ENCODE results near the gene ZNF277.

ZNF277 gene

GRCh38 chr7:112195717-112196116, 10.8 kb upstream of the ZNF277 start:
- DNase-seq, result no peak
- H3K9me3 ChIP-seq (ENCODE audit: control extremely low read depth in 1 of 5, control insufficient read depth in 4 of 5, insufficient read depth in 2 of 5, low read depth in 1 of 5, low read length in 4 of 5), result no peaks in the 10 kb centered on the region
- H3K36me3 ChIP-seq (ENCODE audit: control insufficient read depth in 4 of 4, insufficient read depth in 4 of 4, low read length in 3 of 4), result no peaks in the 10 kb centered on the region
- CTCF ChIA-PET, result interaction anchor here (1.5 kb wide), 1 partner anchor 8 kb away, joined by 3 read pairs; no protein-coding TSS in a partner anchor
- no peak overlapping the region for H3K4me3 ChIP-seq (ENCODE audit: control insufficient read depth in 1 of 7, extremely low read depth in 1 of 7, insufficient read depth in 4 of 7, low read depth in 2 of 7, low read length in 6 of 7)
- POLR2A ChIA-PET, result no interaction called here
- no peaks in the 10 kb centered on the region for H3K4me1 ChIP-seq (ENCODE audit: control extremely low read depth in 1 of 4, control insufficient read depth in 4 of 4, insufficient read depth in 4 of 4, low read length in 3 of 4)
- H3K27me3 ChIP-seq (replicated peaks in 2 of 5; ENCODE audit: control insufficient read depth in 4 of 5, insufficient read depth in 5 of 5, low read length in 4 of 5), result no peaks in the 10 kb centered on the region
- WGBS (ENCODE audit: insufficient coverage), result 83% methylated on average over 1 of the region's 5 CpGs
- H3K27ac ChIP-seq (ENCODE audit: insufficient read depth in 1 of 2, low read depth in 1 of 2, low read length in 2 of 2, poor library complexity in 1 of 2, severe bottlenecking in 2 of 2), result no peak overlapping the region

GRCh38 chr7:112197322-112197721, 9.2 kb upstream of the ZNF277 start:
- DNase-seq, result no peak
- 100% methylated on average over 4 of the region's 6 CpGs for WGBS (ENCODE audit: insufficient coverage)
- H3K36me3 ChIP-seq (ENCODE audit: control insufficient read depth in 4 of 4, insufficient read depth in 4 of 4, low read length in 3 of 4), result no peaks in the 10 kb centered on the region
- no peak overlapping the region for H3K27ac ChIP-seq (ENCODE audit: insufficient read depth in 1 of 2, low read depth in 1 of 2, low read length in 2 of 2, poor library complexity in 1 of 2, severe bottlenecking in 2 of 2)
- H3K27me3 ChIP-seq (replicated peaks in 2 of 5; ENCODE audit: control insufficient read depth in 4 of 5, insufficient read depth in 5 of 5, low read length in 4 of 5), result peaks cover 0 to 3% (median 0%) of the 10 kb centered on the region in 5 experiments
- no peak overlapping the region for H3K4me3 ChIP-seq (ENCODE audit: control insufficient read depth in 1 of 7, extremely low read depth in 1 of 7, insufficient read depth in 4 of 7, low read depth in 2 of 7, low read length in 6 of 7)
- ChIA-PET CTCF (no interaction called here), POLR2A (no interaction called here)
- H3K4me1 ChIP-seq (ENCODE audit: control extremely low read depth in 1 of 4, control insufficient read depth in 4 of 4, insufficient read depth in 4 of 4, low read length in 3 of 4), result no peaks in the 10 kb centered on the region
- peaks cover 0 to 2% (median 0%) of the 10 kb centered on the region in 5 experiments for H3K9me3 ChIP-seq (ENCODE audit: control extremely low read depth in 1 of 5, control insufficient read depth in 4 of 5, insufficient read depth in 2 of 5, low read depth in 1 of 5, low read length in 4 of 5)

- peaks cover 0 to 2% (median 0%) of the 10 kb centered on the region in 5 experiments for H3K9me3 ChIP-seq (ENCODE audit: control extremely low read depth in 1 of 5, control insufficient read depth in 4 of 5, insufficient read depth in 2 of 5, low read depth in 1 of 5, low read length in 4 of 5)
Observed at GRCh38 chr7:112199035-112199655, 7.3 kb upstream of the ZNF277 start.

DNA sequence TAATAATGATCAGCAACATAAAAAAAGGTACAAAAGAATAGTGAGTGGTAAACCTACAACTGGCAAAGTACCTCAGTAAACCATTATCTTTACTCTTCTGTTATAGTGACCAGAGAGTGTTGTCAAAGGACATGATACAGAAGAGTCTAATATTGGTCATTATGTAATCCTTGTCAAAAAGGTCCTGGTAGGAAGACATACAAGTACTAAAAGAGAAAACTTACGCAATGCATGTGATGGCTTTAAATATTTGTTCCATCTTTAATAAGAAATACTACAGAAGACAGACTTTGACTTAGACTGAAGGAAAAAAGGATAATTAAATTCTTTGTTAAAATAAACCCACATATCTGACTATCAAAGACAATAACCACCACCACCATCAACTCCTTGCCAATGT, 6.8 kb upstream of the ZNF277 start:
- H3K36me3 ChIP-seq (ENCODE audit: control insufficient read depth in 4 of 4, insufficient read depth in 4 of 4, low read length in 3 of 4), result no peaks in the 10 kb centered on the region
- H3K27ac ChIP-seq (ENCODE audit: insufficient read depth in 1 of 2, low read depth in 1 of 2, low read length in 2 of 2, poor library complexity in 1 of 2, severe bottlenecking in 2 of 2), result no peak overlapping the region
- CTCF ChIA-PET, result no interaction called here
- peaks cover 0 to 2% (median 0%) of the 10 kb centered on the region in 5 experiments for H3K9me3 ChIP-seq (ENCODE audit: control extremely low read depth in 1 of 5, control insufficient read depth in 4 of 5, insufficient read depth in 2 of 5, low read depth in 1 of 5, low read length in 4 of 5)
- H3K4me1 ChIP-seq (ENCODE audit: control extremely low read depth in 1 of 4, control insufficient read depth in 4 of 4, insufficient read depth in 4 of 4, low read length in 3 of 4), result peaks cover 12 to 15% (median 13%) of the 10 kb centered on the region in 4 experiments
- no peak for DNase-seq
- POLR2A ChIA-PET, result no interaction called here
- WGBS (ENCODE audit: insufficient coverage), result no CpG with 5 or more reads among the region's 1 CpG
- peaks cover 0 to 12% (median 4%) of the 10 kb centered on the region in 5 experiments for H3K27me3 ChIP-seq (replicated peaks in 2 of 5; ENCODE audit: control insufficient read depth in 4 of 5, insufficient read depth in 5 of 5, low read length in 4 of 5)
- no peak overlapping the region for H3K4me3 ChIP-seq (ENCODE audit: control insufficient read depth in 1 of 7, extremely low read depth in 1 of 7, insufficient read depth in 4 of 7, low read depth in 2 of 7, low read length in 6 of 7)

More at GRCh38 chr7:112199035-112199655, 7.3 kb upstream of the ZNF277 start:
- no peak for DNase-seq
- H3K27ac ChIP-seq (ENCODE audit: insufficient read depth in 1 of 2, low read depth in 1 of 2, low read length in 2 of 2, poor library complexity in 1 of 2, severe bottlenecking in 2 of 2), result no peak overlapping the region
- peaks cover 6 to 10% (median 8%) of the 10 kb centered on the region in 4 experiments for H3K4me1 ChIP-seq (ENCODE audit: control extremely low read depth in 1 of 4, control insufficient read depth in 4 of 4, insufficient read depth in 4 of 4, low read length in 3 of 4)
- H3K4me3 ChIP-seq (ENCODE audit: control insufficient read depth in 1 of 7, extremely low read depth in 1 of 7, insufficient read depth in 4 of 7, low read depth in 2 of 7, low read length in 6 of 7), result no peak overlapping the region
- no CpG with 5 or more reads among the region's 2 CpGs for WGBS (ENCODE audit: insufficient coverage)
- H3K27me3 ChIP-seq (replicated peaks in 2 of 5; ENCODE audit: control insufficient read depth in 4 of 5, insufficient read depth in 5 of 5, low read length in 4 of 5), result peaks cover 0 to 10% (median 4%) of the 10 kb centered on the region in 5 experiments
- ChIA-PET POLR2A (no interaction called here), CTCF (interaction anchor here (1.5 kb wide), 1 partner anchor 11 kb away, joined by 3 read pairs; no protein-coding TSS in a partner anchor)
- no peaks in the 10 kb centered on the region for H3K36me3 ChIP-seq (ENCODE audit: control insufficient read depth in 4 of 4, insufficient read depth in 4 of 4, low read length in 3 of 4)

- Histone ChIP-seq H3K9me3 (ENCODE audit: control extremely low read depth in 1 of 5, control insufficient read depth in 4 of 5, insufficient read depth in 2 of 5, low read depth in 1 of 5, low read length in 4 of 5) (peaks cover 0 to 2% (median 0%) of the 10 kb centered on the region in 5 experiments), H3K4me3 (ENCODE audit: control insufficient read depth in 1 of 7, extremely low read depth in 1 of 7, insufficient read depth in 4 of 7, low read depth in 2 of 7, low read length in 6 of 7) (no peak overlapping the region), H3K27me3 (replicated peaks in 2 of 5; ENCODE audit: control insufficient read depth in 4 of 5, insufficient read depth in 5 of 5, low read length in 4 of 5) (peaks cover 0 to 12% (median 4%) of the 10 kb centered on the region in 5 experiments), H3K36me3 (ENCODE audit: control insufficient read depth in 4 of 4, insufficient read depth in 4 of 4, low read length in 3 of 4) (no peaks in the 10 kb centered on the region), H3K27ac (ENCODE audit: insufficient read depth in 1 of 2, low read depth in 1 of 2, low read length in 2 of 2, poor library complexity in 1 of 2, severe bottlenecking in 2 of 2) (no peak overlapping the region), H3K4me1 (ENCODE audit: control extremely low read depth in 1 of 4, control insufficient read depth in 4 of 4, insufficient read depth in 4 of 4, low read length in 3 of 4) (peaks cover 15 to 29% (median 23%) of the 10 kb centered on the region in 4 experiments)
- ChIA-PET POLR2A (no interaction called here), CTCF (interaction anchor here (0.6 to 1.3 kb wide), 3 partner anchors 9 to 89 kb away, joined by 3 read pairs; no protein-coding TSS in a partner anchor)
- 73% methylated on average over 2 of the region's 6 CpGs for WGBS (ENCODE audit: insufficient coverage)
- peak in 2 of 3 donors; percentile 6 to 14 for DNase-seq
Observed at GRCh38 chr7:112201411-112201810, 5.1 kb upstream of the ZNF277 start.

GRCh38 chr7:112201839-112202238, 4.7 kb upstream of the ZNF277 start:
- no peak overlapping the region for H3K4me3 ChIP-seq (ENCODE audit: control insufficient read depth in 1 of 7, extremely low read depth in 1 of 7, insufficient read depth in 4 of 7, low read depth in 2 of 7, low read length in 6 of 7)
- CTCF ChIA-PET, result interaction anchor here (1.0 kb wide), 1 partner anchor 209 kb away, joined by 3 read pairs; no protein-coding TSS in a partner anchor
- no peak overlapping the region for H3K27ac ChIP-seq (ENCODE audit: insufficient read depth in 1 of 2, low read depth in 1 of 2, low read length in 2 of 2, poor library complexity in 1 of 2, severe bottlenecking in 2 of 2)
- peaks cover 0 to 2% (median 0%) of the 10 kb centered on the region in 5 experiments for H3K9me3 ChIP-seq (ENCODE audit: control extremely low read depth in 1 of 5, control insufficient read depth in 4 of 5, insufficient read depth in 2 of 5, low read depth in 1 of 5, low read length in 4 of 5)
- H3K4me1 ChIP-seq (ENCODE audit: control extremely low read depth in 1 of 4, control insufficient read depth in 4 of 4, insufficient read depth in 4 of 4, low read length in 3 of 4), result peaks cover 15 to 29% (median 23%) of the 10 kb centered on the region in 4 experiments
- peaks cover 0 to 12% (median 4%) of the 10 kb centered on the region in 5 experiments for H3K27me3 ChIP-seq (replicated peaks in 2 of 5; ENCODE audit: control insufficient read depth in 4 of 5, insufficient read depth in 5 of 5, low read length in 4 of 5)
- POLR2A ChIA-PET, result no interaction called here
- H3K36me3 ChIP-seq (ENCODE audit: control insufficient read depth in 4 of 4, insufficient read depth in 4 of 4, low read length in 3 of 4), result no peaks in the 10 kb centered on the region
- no peak for DNase-seq

- peaks cover 22 to 33% (median 30%) of the 10 kb centered on the region in 4 experiments for H3K4me1 ChIP-seq (ENCODE audit: control extremely low read depth in 1 of 4, control insufficient read depth in 4 of 4, insufficient read depth in 4 of 4, low read length in 3 of 4)
- ChIA-PET CTCF (interaction anchor here (1.0 to 1.3 kb wide), 5 partner anchors 8 to 274 kb away, joined by 3 read pairs; no protein-coding TSS in a partner anchor), POLR2A (no interaction called here)
- no peak overlapping the region for H3K27ac ChIP-seq (ENCODE audit: insufficient read depth in 1 of 2, low read depth in 1 of 2, low read length in 2 of 2, poor library complexity in 1 of 2, severe bottlenecking in 2 of 2)
- H3K4me3 ChIP-seq (ENCODE audit: control insufficient read depth in 1 of 7, extremely low read depth in 1 of 7, insufficient read depth in 4 of 7, low read depth in 2 of 7, low read length in 6 of 7), result no peak overlapping the region
- DNase-seq, result peak in 2 of 3 donors; percentile 43 to 46
- no peaks in the 10 kb centered on the region for H3K36me3 ChIP-seq (ENCODE audit: control insufficient read depth in 4 of 4, insufficient read depth in 4 of 4, low read length in 3 of 4)
- peaks cover 0 to 2% (median 0%) of the 10 kb centered on the region in 5 experiments for H3K9me3 ChIP-seq (ENCODE audit: control extremely low read depth in 1 of 5, control insufficient read depth in 4 of 5, insufficient read depth in 2 of 5, low read depth in 1 of 5, low read length in 4 of 5)
- H3K27me3 ChIP-seq (replicated peaks in 2 of 5; ENCODE audit: control insufficient read depth in 4 of 5, insufficient read depth in 5 of 5, low read length in 4 of 5), result peaks cover 0 to 12% (median 4%) of the 10 kb centered on the region in 5 experiments
- WGBS (ENCODE audit: insufficient coverage), result 41% methylated on average over 2 of the region's 2 CpGs
Observed at GRCh38 chr7:112202816-112203215, 3.7 kb upstream of the ZNF277 start.

Data from common myeloid progenitor, CD34-positive (primary cell).